Neural progenitor cell (in vitro differentiated cells): ENCODE data around the gene EPS8L1.

Source experiments
- EZH2 ChIP-seq: fragments of 200-600 bp; sonication (generic); IDR thresholded peaks from 2 replicates; pipeline ENCODE4 v1.6.1; 2017; ENCODE audit warnings: antibody characterized with exemption, mild to moderate bottlenecking, moderate library complexity
- EZH2phosphoT487 ChIP-seq: fragments of 200-600 bp; sonication (generic); IDR thresholded peaks from 2 replicates; pipeline ENCODE4 v1.6.1; 2017; ENCODE audit warnings: antibody characterized with exemption
- TF ChIP-seq, protein P1 (sequence below): fragments of 200-600 bp; sonication (generic); IDR thresholded peaks from 2 replicates; pipeline ENCODE4 v1.5.1; 2017; ENCODE audit warnings: antibody characterized with exemption, mild to moderate bottlenecking

DNA sequence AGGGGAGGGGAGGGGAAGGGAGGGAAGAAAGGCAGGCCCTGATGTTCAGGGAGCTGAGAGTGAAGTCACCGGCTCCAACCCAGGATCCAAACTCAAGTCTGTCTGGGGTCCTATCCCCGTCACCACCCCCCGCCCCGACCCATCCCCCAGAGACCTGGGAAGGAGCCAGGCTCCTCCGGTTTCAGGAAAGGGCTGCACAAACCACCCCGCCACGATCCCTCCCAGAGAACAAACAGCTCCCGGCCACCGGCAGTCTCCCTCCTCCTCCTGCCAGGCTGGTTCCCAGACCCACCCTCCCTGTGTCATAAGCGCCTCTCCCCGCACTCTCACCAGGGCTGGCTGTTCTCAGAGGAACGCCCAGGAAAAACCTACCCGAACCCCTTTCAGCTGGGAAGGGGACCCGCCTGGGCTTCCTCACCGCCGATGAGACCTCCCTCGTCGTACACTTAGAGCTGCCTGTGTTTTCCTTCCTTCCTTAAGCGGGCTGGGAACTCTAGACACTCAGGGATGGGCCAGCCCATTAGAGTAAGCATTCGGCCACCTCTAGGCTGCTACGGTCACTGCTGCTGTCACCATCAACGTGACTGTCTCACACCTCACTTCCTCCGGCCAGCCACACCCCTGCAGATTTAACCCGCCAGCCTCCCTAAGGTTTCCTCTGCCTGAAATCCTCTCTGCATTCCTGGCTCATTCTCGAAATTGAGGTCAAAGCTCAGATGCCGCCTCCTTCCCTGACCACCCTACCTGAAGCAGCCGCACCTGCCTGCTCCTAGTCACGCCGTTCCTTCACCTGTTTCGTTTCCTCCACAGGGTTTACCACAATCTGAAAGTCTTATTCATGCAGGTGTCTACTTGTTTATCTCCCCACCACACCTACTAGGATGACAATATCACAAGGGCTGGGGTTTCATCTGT is 6.5 kb upstream of the EPS8L1 start:
- TF ChIP-seq EZH2 (peak; percentile 57), EZH2phosphoT487 (no peak)
- TF ChIP-seq, protein P1, sequence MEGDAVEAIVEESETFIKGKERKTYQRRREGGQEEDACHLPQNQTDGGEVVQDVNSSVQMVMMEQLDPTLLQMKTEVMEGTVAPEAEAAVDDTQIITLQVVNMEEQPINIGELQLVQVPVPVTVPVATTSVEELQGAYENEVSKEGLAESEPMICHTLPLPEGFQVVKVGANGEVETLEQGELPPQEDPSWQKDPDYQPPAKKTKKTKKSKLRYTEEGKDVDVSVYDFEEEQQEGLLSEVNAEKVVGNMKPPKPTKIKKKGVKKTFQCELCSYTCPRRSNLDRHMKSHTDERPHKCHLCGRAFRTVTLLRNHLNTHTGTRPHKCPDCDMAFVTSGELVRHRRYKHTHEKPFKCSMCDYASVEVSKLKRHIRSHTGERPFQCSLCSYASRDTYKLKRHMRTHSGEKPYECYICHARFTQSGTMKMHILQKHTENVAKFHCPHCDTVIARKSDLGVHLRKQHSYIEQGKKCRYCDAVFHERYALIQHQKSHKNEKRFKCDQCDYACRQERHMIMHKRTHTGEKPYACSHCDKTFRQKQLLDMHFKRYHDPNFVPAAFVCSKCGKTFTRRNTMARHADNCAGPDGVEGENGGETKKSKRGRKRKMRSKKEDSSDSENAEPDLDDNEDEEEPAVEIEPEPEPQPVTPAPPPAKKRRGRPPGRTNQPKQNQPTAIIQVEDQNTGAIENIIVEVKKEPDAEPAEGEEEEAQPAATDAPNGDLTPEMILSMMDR: no peak
